ENCODE data around the gene SNED1. TPM values are rescaled to one million over a fixed set of nuclear protein-coding genes. Genes with fewer than 3 reads are reported as not detected.

The SNED1 gene
- total RNA-seq, 1 donor from 2014 or later, result 19.4 TPM

DNA sequence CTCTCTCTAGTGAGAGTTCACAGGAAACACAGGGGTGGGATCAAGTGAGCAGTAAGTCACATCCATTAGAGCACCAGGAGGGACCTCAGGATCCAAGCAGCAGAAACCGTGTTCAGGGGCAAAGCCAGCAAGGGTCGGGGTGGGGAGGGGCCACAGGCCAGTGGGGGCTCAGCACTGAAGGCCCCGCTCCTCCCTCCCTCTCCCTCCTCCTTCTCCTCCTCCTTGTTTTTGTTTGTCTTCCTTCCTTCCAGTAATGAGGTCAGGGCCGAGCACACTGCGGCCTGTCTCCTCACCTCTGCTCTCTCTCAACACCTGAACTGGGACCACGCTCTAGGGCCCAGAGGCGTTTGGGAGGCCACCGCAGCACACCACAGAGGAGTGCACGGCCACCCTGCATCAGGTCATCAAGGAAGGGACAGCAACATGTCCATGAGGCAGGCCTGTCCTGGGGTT lies 82.8 kb downstream of the SNED1 start:
- H3K4me3 Mint-ChIP-seq (ENCODE audit: unreplicated experiment), result no peak overlapping the region
- no peak overlapping the region for H3K27ac Mint-ChIP-seq (ENCODE audit: unreplicated experiment)
- H3K9me3 Mint-ChIP-seq (ENCODE audit: unreplicated experiment), result peaks cover 5% of the 10 kb centered on the region
- H3K4me1 Mint-ChIP-seq (ENCODE audit: unreplicated experiment), result no peaks in the 10 kb centered on the region
- TF ChIP-seq, protein P1, sequence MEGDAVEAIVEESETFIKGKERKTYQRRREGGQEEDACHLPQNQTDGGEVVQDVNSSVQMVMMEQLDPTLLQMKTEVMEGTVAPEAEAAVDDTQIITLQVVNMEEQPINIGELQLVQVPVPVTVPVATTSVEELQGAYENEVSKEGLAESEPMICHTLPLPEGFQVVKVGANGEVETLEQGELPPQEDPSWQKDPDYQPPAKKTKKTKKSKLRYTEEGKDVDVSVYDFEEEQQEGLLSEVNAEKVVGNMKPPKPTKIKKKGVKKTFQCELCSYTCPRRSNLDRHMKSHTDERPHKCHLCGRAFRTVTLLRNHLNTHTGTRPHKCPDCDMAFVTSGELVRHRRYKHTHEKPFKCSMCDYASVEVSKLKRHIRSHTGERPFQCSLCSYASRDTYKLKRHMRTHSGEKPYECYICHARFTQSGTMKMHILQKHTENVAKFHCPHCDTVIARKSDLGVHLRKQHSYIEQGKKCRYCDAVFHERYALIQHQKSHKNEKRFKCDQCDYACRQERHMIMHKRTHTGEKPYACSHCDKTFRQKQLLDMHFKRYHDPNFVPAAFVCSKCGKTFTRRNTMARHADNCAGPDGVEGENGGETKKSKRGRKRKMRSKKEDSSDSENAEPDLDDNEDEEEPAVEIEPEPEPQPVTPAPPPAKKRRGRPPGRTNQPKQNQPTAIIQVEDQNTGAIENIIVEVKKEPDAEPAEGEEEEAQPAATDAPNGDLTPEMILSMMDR (IDR thresholded peaks at IDR 0.05), result no peak
- DNase-seq (ENCODE audit: extremely low spot score, unreplicated experiment), result peak; percentile 68
- peaks cover 15% of the 10 kb centered on the region for H3K36me3 Mint-ChIP-seq (ENCODE audit: unreplicated experiment)
- H3K27me3 Mint-ChIP-seq (ENCODE audit: unreplicated experiment), result no peaks in the 10 kb centered on the region

DNA sequence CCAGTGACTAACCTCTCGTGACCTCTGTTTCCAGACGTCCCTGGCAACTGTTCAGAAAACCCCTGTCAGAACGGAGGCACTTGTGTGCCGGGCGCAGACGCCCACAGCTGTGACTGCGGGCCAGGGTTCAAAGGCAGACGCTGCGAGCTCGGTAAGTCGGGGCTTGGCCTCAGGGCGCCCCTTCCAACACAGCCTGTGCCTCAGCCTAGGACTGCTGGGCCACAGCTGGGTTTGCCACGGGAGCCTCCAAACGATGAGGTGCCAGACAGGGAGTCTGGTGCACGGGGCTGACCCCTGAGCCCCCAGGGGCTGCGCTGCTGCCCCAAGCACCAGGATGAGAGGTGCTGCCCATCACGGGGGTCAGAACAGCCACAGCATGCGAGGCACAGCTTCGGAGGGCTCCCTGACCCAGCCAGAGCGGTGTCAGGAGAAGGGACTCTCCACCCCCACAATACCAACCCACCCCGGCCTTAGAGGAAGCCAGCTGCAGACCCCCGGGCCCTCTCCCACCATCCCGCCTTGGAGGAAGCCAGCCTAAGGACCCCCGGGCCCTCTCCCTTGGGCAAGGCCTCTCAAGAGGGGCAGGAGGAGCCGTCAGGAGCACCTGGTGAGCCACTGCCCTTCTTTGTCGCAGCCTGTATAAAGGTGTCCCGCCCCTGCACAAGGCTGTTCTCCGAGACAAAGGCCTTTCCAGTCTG lies 83.4 kb downstream of the SNED1 start:
- Mint-ChIP-seq H3K27me3 (ENCODE audit: unreplicated experiment) (no peaks in the 10 kb centered on the region), H3K27ac (ENCODE audit: unreplicated experiment) (no peak overlapping the region), H3K9me3 (ENCODE audit: unreplicated experiment) (peaks cover 5% of the 10 kb centered on the region), H3K4me1 (ENCODE audit: unreplicated experiment) (no peaks in the 10 kb centered on the region), H3K4me3 (ENCODE audit: unreplicated experiment) (no peak overlapping the region), H3K36me3 (ENCODE audit: unreplicated experiment) (peaks cover 20% of the 10 kb centered on the region)
- peak; percentile 75 for DNase-seq (ENCODE audit: extremely low spot score, unreplicated experiment)
- TF ChIP-seq, protein P1 (IDR thresholded peaks at IDR 0.05), result no peak

DNA sequence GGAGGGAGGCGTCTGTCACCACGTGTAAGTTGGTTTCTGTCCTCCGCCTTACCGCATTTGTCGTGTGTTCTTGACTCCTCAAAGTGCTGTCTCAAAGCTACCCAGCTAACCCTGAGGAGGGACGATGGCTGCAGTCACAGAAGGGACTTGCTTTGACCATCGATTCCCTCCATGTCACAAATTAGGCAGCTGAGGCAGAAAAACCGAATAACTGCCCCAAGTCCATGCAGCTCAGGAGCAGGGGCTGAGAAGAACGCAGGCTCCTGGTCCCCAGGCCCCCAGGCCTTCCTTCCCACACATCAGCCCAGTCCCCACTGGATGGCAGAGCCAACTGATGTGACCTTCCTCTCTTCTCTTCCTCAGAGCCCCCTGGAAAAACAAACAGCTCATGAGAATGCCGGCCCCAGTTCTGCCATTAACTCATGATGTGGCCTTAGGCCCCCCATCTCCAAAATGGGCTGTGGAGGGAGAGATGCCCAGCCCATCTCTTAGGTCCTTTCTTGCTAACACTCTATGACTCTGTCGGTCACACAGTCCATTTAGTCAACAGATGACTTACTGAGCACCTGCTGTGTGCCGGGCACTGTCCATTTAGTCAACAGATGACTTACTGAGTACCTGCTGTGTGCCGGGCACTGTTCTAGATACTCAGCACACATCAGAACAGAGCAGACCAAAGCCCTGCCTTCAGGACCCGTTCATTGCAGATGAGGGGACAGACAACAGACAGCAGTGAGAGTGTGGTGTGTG lies 84.1 kb downstream of the SNED1 start:
- peak; percentile 74 for DNase-seq (ENCODE audit: extremely low spot score, unreplicated experiment)
- H3K27me3 Mint-ChIP-seq (ENCODE audit: unreplicated experiment), result no peaks in the 10 kb centered on the region
- H3K27ac Mint-ChIP-seq (ENCODE audit: unreplicated experiment), result no peak overlapping the region
- peaks cover 5% of the 10 kb centered on the region for H3K9me3 Mint-ChIP-seq (ENCODE audit: unreplicated experiment)
- TF ChIP-seq, protein P1 (IDR thresholded peaks at IDR 0.05), result no peak
- no peak overlapping the region for H3K4me3 Mint-ChIP-seq (ENCODE audit: unreplicated experiment)
- no peaks in the 10 kb centered on the region for H3K4me1 Mint-ChIP-seq (ENCODE audit: unreplicated experiment)
- peaks cover 26% of the 10 kb centered on the region for H3K36me3 Mint-ChIP-seq (ENCODE audit: unreplicated experiment)

DNA sequence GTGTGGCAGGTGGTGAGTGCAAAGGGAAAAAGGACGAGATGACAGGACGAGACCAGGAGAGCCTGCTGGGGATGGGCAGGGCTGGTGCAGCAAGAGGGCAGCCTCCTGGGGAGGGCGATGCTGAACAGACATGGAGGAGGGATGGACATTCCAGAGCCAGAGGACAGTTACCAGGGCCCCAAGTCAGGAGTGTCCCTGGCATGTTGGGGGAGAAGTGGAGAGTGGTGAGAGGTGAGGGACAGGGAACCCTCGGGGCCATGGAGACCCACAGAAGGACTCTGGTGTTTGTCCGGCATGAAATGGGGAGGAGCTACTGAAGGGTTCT lies 84.6 kb downstream of the SNED1 start:
- TF ChIP-seq, protein P1 (IDR thresholded peaks at IDR 0.05), result no peak
- H3K27ac Mint-ChIP-seq (ENCODE audit: unreplicated experiment), result no peak overlapping the region

DNA sequence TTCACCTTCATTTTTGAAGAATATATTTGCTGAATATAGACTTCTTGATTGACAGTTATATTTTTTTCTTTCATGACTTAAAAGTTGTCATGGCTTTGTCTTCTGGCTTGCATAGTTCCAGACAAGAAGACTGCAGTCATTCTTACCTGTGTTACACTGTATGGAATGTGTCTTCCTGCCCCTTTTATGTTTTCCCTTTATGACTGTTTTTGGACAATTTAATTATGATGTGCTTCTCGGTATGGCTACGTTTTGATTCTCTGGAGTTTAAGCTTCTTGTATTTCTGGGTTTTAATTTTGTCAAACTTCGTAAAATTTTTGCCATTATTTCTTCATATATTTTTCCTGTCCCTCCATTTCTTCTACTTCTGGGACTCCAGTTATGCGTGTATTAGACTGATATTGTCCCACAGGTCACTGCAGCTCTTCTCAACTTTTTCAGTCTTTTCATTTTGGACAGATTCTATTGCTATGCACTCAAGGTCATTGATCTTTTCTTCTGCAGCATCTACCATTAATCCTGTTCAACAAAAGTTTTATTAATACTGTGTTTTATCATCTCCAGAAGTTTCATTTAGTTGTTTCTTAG lies 86.5 kb downstream of the SNED1 start:
- H3K36me3 Mint-ChIP-seq (ENCODE audit: unreplicated experiment), result peaks cover 44% of the 10 kb centered on the region
- no peaks in the 10 kb centered on the region for H3K27me3 Mint-ChIP-seq (ENCODE audit: unreplicated experiment)
- no peak overlapping the region for H3K4me3 Mint-ChIP-seq (ENCODE audit: unreplicated experiment)
- peaks cover 5% of the 10 kb centered on the region for H3K9me3 Mint-ChIP-seq (ENCODE audit: unreplicated experiment)
- H3K27ac Mint-ChIP-seq (ENCODE audit: unreplicated experiment), result no peak overlapping the region
- DNase-seq (ENCODE audit: extremely low spot score, unreplicated experiment), result no peak
- no peaks in the 10 kb centered on the region for H3K4me1 Mint-ChIP-seq (ENCODE audit: unreplicated experiment)
- TF ChIP-seq, protein P1 (IDR thresholded peaks at IDR 0.05), result no peak

More for the DNA sequence above, 84.6 kb downstream of the SNED1 start:
- Mint-ChIP-seq H3K9me3 (ENCODE audit: unreplicated experiment) (peaks cover 5% of the 10 kb centered on the region), H3K36me3 (ENCODE audit: unreplicated experiment) (peaks cover 31% of the 10 kb centered on the region), H3K4me1 (ENCODE audit: unreplicated experiment) (no peaks in the 10 kb centered on the region), H3K4me3 (ENCODE audit: unreplicated experiment) (no peak overlapping the region), H3K27me3 (ENCODE audit: unreplicated experiment) (no peaks in the 10 kb centered on the region)
- DNase-seq (ENCODE audit: extremely low spot score, unreplicated experiment), result no peak

All from osteocyte (in vitro differentiated cells).